CD4-positive, alpha-beta T cell treated with Interferon alpha-2 for 1 hour (primary cell): ENCODE results near the gene COL15A1.
"Not testable (repeated sequence)": the region's sequence is repeated elsewhere in the genome, so short reads cannot be mapped to it uniquely, and the experiment has no call there.

Experiments
- DNase-seq, 2 donors: peaks; one replicate each; pipeline ENCODE4 v3.0.0-alpha.2; 2020 to 2022

The COL15A1 gene

GRCh38 chr9:98943682-98944056 lies at the start of gene COL15A1:
Gene COL15A1, plus strand, starts transcription at chr9:98943907. Its CDS starts 155 bp downstream, at chr9:98944062.
- DNase-seq = no peak

DNA sequence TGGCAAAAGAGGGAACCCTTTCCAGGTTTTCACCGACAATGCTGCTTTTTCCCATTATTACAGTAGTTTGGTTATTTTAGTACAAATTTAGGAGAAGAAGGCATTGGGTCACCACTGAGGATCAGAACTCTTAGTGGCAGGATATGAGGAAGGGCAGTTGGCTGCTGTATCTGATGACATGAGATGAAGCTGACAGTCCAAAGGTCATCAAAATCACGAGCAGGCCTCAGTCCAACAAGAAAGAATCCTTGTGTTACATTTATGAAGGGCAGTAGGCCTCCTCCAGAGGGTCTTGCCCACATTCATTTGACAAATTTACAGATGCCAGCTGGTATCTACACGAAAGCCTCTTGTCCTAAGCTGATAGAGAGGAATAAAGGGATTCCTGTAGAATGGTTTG lies 49.5 kb upstream of the COL15A1 start:
- no peak for DNase-seq

DNA sequence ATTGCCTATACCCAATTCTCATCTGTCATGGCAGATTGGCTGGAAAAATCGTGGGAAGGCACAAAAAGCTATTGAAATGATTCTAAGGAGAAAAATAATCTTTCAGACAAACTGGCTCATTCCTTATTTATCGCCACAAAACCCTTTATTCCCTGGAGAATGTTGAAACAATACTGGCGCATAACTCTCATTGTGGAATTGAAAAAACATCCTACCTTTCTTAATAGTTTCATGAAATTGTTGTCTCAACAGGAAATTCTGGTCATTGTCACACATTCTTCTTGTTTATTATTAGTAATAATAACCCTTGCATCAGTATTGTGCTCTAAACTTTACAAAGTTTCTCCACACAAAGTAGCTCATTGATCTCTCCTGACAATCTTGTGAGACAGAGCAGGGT lies 48.9 kb upstream of the COL15A1 start:
- DNase-seq = no peak

DNA sequence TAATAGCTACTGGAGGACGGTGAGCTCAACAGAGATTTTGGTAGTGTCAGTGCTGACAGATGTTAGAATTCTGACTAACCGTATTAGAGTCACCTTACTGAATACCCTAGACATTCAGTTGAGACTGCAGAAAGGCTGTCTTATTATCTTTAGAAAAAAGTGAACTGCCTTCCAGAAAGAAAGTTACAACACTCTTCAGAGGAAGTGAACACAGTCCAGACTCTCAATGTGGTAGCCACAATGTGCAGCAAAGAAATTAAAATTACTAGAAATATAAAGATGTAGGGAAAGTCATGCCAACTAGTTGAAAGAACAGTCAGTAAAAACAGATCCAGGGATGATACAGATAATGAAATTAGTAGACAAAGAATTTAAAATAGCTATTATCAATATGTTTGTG lies 47.1 kb upstream of the COL15A1 start:
- no peak for DNase-seq

DNA sequence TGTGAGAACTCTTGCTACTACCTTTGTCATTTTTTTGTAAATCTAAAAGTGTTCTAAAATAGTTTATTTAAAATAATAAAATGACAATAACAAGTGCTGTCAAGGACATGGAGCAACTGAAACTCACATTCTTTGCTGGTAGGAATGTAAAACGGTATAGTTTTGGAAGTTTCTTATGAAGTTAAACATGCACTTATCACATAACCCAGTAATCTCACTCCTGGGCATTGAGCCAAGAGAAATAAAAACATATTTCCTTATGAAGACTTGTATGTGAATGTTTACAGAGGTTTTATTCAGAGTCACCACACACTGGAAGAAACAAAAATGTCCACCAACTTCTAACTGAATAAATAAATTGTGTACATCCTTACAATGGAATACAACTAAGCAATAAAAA lies 46.0 kb upstream of the COL15A1 start:
- no peak for DNase-seq

DNA sequence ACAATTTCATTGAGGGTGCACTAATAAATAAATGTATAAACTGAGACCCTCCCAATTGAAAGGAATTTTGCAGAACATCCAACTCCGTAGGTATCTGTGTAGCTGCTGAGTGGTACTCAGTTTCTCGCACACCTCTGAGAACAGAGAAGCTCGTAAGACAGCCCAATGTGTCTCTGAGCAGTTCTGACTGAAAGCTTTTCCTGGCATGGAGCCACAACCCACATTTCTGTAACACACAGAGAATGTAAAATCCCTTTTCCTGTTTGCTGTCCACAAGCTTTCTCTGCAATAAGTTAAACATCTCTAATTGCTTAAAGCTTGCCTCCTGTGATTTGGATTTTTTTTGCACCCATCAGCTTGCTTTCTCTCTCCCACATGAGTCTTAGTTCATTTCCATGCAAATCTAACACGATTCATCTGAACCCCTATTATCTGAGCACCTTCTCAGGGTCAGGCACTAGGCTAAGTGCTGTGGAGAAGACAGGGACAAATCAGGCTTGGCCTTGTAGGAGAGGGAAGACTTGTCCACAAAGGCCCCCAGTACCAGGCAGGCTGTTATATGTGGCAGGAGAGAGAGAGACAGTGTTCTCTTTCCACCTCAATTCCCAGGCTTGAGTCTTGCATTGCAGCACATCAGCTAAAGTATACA lies 44.2 kb upstream of the COL15A1 start:
- DNase-seq = no peak

GRCh38 chr9:98900244-98900643 lies 43.5 kb upstream of the COL15A1 start:
- no peak for DNase-seq

GRCh38 chr9:98900725-98901124 lies 43.0 kb upstream of the COL15A1 start:
- DNase-seq = no peak

DNA sequence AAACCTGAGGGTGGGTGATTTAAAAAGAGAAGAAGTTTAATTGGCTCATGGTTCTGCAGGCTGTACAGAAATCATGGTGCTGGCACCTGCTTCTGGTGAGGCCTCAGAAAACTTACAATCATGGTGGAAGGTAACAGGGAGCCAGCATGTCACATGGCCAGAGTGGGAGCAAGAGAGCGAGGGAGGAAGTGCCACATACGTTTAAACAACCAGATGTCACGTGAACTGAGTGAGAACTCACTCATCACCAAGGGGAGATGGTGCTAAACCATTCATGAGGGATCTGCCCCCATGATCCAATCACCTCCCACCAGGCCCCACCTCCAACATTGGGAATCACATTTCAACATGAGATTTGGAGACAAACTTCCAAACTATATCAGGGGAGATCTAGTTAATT lies 41.9 kb upstream of the COL15A1 start:
- not testable (repeated sequence) for DNase-seq

GRCh38 chr9:98902516-98902915 lies 41.2 kb upstream of the COL15A1 start:
- DNase-seq = no peak

DNA sequence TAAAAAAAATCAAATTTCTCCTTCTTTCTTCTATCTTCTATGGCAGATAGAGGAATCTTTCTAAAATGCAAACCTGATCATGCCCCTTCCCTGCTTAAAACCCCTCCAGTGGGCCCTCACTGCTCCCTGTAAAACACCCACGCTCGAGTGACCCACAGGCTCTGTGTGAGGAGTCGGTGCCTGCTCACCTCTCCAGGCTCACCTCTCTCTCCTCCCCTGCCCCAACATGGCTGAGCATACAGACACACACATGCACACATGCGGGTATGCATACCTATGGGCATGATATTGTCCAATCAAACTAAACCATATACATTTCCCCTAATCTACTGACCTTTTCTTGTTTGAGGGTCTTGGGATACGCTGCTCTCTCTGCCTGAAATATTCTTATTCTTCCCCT lies 40.8 kb upstream of the COL15A1 start:
- no peak for DNase-seq

DNA sequence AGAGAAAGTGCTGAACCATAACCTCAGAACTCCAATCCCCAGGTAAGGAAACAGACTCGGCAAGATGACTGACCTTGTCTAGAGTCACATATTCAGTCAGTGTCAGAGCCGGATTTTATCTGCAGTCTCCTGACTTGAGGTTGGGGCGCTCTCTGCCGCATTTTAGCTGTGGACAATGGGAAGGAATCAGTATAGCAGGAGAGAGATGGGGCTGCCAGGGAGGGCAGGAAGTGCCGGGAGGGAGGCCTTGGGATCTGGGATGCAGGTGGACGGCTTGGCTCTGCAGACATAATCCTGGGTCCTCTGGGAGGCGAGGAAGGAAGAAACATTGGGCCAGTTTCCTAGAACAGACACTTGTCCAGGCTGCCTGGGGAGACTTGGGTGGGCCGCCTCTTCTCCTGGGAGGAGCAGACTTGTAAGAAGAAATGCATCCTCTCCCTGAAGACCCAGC lies 39.7 kb upstream of the COL15A1 start:
- DNase-seq = no peak

GRCh38 chr9:98905015-98905414 lies 38.7 kb upstream of the COL15A1 start:
- DNase-seq = no peak

GRCh38 chr9:98906273-98907040 lies 37.2 kb upstream of the COL15A1 start:
- no peak for DNase-seq

- no peak for DNase-seq
Measured at GRCh38 chr9:98907055-98907454, 36.7 kb upstream of the COL15A1 start.

DNA sequence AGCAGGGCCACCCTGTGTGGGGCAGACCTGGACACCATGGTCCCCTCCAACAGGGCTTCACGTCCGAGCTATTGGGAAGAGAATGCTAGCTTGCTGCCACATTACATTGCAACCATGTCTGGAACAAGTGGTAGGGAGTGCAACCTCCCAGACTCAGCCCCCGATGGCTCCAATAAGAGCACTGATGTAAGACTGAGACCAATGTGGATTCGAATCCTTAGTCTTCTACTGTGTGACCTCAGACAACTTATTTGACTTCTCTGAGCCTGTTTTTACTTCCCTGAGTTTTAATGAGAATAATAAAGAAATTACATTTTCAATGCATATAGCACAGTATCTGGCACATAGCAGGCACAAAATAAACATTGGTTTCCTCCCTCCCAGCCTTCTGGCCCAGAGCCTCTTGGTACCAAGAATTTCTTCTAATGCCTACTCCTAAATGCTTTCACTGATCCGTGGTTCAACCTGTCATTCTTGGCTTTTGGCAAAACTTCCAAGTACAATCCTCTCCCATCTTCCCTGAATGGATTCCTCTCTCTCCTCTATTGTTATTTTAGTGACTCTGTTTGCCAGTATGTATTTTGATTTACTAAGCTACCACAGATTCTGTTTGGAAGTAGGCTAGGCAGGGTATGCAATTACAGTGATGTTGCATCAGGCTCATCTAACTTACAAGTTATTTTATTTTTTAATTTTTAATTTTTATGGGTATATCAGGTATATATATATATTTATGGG lies 34.6 kb upstream of the COL15A1 start:
- DNase-seq = no peak

DNA sequence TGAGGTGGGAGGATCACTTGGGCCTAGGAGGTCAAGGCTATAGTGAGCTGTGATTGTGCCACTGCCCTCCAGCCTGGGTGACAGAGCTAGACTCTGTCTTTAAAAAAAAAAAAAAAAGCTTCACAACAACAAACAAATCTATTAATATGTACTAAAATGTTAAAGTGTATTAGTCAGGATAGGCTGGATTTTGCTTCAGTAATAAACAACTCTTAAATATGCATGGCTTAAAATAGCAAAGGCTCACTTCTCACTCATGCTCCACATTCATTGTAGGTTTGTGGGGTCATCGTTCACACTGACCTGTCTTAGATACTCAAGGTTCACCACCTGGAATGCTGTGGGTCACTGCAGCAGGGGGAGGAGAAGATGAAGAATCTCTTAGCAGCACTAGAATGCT lies 33.8 kb upstream of the COL15A1 start:
- no peak for DNase-seq

DNA sequence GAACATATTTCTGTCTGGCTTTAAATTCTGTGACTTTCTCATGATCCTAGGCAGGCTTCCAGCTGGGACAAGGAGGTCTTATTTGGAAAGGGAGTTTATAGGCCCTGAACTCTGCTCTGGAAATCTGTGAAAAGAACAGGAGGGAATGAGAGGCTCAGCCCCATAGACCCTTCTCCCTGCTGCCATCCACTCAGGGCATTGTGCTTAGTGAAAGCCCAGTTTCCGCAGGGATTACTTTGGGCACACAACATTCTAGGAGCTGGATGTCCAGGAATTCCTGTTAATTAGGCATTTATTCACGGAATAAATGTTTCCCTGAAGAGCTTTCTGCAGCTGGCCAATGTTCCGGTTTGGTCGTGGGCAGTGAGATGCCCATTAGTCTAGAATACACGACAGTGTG lies 32.7 kb upstream of the COL15A1 start:
- no peak for DNase-seq

- not testable (repeated sequence) for DNase-seq
Measured at GRCh38 chr9:98911738-98912137, 32.0 kb upstream of the COL15A1 start.

DNA sequence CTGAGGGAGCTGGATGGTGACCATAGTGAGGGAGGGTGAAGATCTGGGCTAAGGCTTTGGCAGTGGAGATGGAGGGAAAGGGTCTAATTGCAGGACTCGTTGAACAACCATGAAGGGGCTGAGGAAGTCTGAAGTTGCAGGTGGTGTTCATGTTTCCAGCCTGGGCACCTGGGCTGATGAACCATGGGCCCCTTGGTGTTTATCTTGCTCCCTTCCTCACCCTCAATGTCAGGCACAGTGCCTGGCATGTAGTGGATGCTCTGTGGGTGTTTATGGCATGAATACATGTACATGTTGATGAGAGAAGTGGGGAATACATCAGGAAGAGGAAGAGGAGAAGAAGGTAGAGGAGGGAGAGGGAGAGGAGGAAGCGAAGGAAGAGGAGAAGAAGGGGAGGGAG lies 31.3 kb upstream of the COL15A1 start:
- no peak for DNase-seq

- no peak for DNase-seq
Measured at GRCh38 chr9:98913044-98913443, 30.7 kb upstream of the COL15A1 start.

DNA sequence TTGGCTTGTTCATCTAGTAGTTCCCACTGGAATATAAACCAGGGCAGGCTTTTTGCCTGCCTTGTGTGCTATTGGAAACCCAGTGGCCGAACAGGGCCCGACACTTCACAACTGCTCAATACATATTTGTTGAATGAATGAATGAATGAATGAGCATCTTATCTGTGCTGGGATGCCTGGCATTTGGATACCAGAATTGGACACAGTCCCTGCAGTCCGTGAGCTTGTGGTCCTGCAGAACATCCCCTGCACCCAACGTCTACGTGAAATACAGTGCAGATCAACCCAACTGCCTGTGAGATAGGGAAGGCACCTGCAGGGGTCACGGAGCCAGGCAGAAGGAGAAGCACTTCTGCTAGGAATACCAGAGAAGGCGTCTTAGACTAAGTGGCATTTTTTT lies 30.0 kb upstream of the COL15A1 start:
- no peak for DNase-seq

DNA sequence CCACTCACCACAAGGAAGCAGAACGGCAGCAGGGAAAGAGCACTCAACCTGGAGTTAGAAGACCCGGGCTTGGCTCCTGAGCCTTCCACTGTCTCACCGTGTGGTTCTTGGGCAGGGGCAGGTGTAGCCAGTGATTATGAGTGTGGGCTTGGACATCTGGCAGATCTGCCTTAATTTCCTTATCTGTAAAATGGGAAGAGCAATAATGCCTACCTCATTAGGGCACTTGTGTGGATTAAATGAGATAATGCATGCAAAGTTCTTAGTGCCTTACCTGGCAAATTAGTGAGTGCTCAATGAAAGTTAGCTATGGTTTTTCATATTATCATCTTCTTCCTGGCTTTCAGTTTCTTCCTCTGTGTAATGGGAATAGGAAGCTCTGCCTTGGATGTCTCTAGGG lies 28.1 kb upstream of the COL15A1 start:
- no peak for DNase-seq

- no peak for DNase-seq
Measured at GRCh38 chr9:98916660-98917059, 27.0 kb upstream of the COL15A1 start.
